Measurements from ENCODE around the gene ABHD17C.

Gene ABHD17C

DNA sequence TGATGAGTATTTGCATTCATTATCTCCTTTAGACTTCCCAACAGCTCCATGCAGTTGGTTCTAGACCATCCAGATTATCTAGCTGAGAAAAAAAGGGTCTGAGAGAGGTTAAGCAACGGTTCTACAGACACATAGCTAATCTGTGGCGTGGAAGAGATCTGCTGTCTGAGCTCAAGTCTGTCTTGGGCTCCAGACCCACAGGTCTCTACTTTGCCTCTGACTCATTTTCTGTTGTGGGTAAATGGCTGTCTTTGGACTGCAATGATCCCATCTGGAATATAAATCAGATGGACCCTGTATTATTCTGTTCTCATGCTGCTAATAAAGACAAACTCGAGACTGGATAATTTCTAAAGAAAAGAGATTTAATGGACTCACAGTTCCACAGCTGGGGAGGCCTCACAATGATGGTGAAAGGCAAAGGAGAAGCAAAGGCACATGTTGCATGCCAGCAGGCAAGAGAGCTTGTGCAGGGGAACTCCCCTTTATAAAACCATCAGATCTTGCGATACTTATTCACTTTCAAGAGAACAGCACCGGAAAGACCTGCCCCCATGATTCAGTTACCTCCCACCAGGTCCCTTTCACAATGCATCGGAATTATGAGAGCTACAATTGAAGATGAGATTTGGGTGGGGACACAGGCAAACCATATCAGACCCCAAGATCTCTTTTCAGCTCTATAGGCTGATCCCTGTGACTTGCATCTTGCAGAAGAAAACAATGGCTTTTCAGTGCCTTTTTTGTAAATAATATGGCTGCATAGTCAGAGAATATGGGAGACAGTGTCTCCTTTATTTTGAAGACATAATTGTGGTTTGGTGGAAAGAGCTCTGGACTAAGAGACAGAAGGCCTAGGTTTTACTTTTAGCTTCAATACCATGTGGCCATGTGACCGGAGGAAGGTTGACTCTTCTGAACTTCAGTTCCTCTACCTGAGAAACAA, 108.7 kb downstream of the ABHD17C start:
- no peaks in the 10 kb centered on the region for H3K36me3 ChIP-seq (ENCODE audit: control insufficient read depth, insufficient read depth, low read length)
- no peaks in the 10 kb centered on the region for H3K4me1 ChIP-seq (ENCODE audit: control insufficient read depth, insufficient read depth, low read length, poor library complexity, severe bottlenecking)
- H3K27ac ChIP-seq (ENCODE audit: low read depth, low read length, severe bottlenecking), result no peak overlapping the region
- H3K4me3 ChIP-seq (ENCODE audit: extremely low read depth, insufficient read depth, low read length, poor library complexity, severe bottlenecking), result no peak overlapping the region
- WGBS, 2 experiments (ENCODE audit: insufficient coverage in 2 of 2), result 90 to 95% methylated on average over 4 to 5 of the region's 7 CpGs
- H3K9me3 ChIP-seq (ENCODE audit: control insufficient read depth, low read length), result no peaks in the 10 kb centered on the region

DNA sequence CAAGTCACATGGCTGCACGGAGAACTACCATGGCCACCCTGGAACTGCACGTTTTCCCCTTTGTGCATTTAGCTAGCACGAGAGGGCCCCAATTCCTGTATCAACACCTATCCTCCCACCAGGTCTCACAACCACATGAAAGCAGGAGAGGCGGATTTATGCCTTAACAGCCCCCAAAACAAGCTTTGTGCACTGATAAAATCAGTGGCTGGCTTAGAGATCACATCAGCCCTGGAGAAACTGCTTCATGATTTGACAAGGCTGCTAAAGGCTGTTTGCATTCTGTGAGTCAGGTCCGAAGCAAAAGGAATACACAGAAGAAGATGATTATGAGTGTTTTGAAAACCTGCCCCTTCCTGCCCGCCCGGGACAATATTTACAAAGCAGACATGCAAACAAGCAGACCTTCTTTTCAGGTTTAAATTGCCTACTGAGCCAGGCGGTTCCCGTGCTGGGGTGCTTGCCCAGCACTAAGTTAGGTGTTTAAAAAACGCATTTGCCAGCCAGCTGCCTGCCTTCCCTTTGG, 109.9 kb downstream of the ABHD17C start:
- Histone ChIP-seq H3K4me1 (ENCODE audit: control insufficient read depth, insufficient read depth, low read length, poor library complexity, severe bottlenecking) (no peaks in the 10 kb centered on the region), H3K36me3 (ENCODE audit: control insufficient read depth, insufficient read depth, low read length) (no peaks in the 10 kb centered on the region), H3K27ac (ENCODE audit: low read depth, low read length, severe bottlenecking) (no peak overlapping the region), H3K4me3 (ENCODE audit: extremely low read depth, insufficient read depth, low read length, poor library complexity, severe bottlenecking) (no peak overlapping the region), H3K9me3 (ENCODE audit: control insufficient read depth, low read length) (no peaks in the 10 kb centered on the region)
- 42 to 48% methylated on average over 5 to 8 of the region's 10 CpGs for WGBS, 2 experiments (ENCODE audit: insufficient coverage in 2 of 2)
